Adrenal gland (tissue), 5 donors: ENCODE data around the gene CLIP1.

ENCODE experiments used
- CTCF ChIP-seq, 6 experiments: fragments of 450-650 bp in 4 of 6; fragments of 200-600 bp in 2 of 6; sonication (generic) in 1 of 6; IDR thresholded peaks; 1 replicate in 5 of 6; 2 replicates in 1 of 6; pipeline versions ENCODE4 v1.5.1 to v1.8.0; 2016 to 2021; ENCODE audit warnings: antibody characterized with exemption in 6 of 6, mild to moderate bottlenecking in 2 of 6, moderate library complexity in 1 of 6
- POLR2A ChIP-seq, 2 donors: fragments of 450-650 bp; IDR thresholded peaks; one replicate each; pipeline ENCODE4 v1.6.1; 2017; ENCODE audit warnings: antibody characterized with exemption in 2 of 2, mild to moderate bottlenecking in 2 of 2, moderate library complexity in 1 of 2
- donor health status: DM: no; HTN: no; CAD: no.

- TF ChIP-seq CTCF (IDR thresholded peaks at IDR 0.05) (no peak), POLR2A (IDR thresholded peaks at IDR 0.05) (no peak)
These were observed 32.3 kb upstream of the CLIP1 start for GRCh38 chr12:122454739-122455138.
